G401 (cell line): Measurements from ENCODE around the gene VPS9D1. TPM values are rescaled to one million over a fixed set of nuclear protein-coding genes. Genes with fewer than 3 reads are reported as not detected.
"Not testable (repeated sequence)": the region's sequence is repeated elsewhere in the genome, so short reads cannot be mapped to it uniquely, and the experiment has no call there.

Source experiments
- DNase-seq: peaks from one replicate; pipeline ENCODE4 v3.0.0-alpha.2; 2015; ENCODE audit warnings: low spot score
- in situ Hi-C: cut with HindIII; loops from 2 replicates; pipeline ENCODE4 v1.10.0; 2016; ENCODE audit warnings: low sequenced_read_pairs, mixed read lengths
- total RNA-seq: library from RNA; depleted of rRNA; stranded (reverse); fragments of >200 nt; shearing (Covaris generic); gene quantifications from 2 replicates; pipeline ENCODE4 v1.2.3, GENCODE V29; 2014; rRNA removed

VPS9D1 gene
- total RNA-seq, 1 experiment from 2014 or later: 7.6 TPM

DNA sequence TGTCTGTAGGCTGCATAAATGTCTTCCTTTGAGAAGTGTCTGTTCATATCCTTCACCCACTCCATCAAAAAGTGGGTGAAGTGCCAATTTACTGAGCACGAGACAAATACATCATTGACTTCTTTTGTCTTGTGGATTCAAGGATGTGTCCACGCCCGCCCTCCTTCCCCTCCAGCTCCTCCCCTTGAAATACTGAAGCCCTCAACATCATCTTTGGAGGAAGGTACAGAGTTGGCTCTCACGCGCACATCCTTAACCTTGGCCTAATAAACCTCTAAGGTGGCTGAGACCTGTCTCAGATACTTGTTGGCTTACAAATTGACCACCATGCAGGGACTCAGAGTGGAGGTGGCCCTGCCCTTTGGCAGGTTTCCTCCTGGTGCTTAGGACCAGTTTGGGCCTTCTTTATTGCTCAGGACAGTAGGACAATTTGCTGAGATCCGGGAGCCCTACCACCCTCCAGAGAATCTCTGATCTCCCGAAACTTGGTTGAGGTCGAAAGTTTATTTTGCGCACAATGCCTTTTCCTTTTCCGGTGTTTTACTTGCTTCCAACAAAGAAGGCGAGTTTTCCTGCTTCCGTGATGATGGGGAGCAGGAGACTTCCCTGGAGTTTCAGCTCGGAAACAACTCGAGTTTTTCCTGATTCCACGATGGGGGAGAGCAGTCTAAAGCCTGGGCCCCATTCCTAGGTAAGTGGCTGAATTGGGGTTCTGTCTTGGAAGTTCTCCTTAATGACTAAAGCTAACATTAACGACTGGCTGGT lies 48.3 kb downstream of the VPS9D1 start:
- in situ Hi-C loops: no loop called here
- no peak for DNase-seq

DNA sequence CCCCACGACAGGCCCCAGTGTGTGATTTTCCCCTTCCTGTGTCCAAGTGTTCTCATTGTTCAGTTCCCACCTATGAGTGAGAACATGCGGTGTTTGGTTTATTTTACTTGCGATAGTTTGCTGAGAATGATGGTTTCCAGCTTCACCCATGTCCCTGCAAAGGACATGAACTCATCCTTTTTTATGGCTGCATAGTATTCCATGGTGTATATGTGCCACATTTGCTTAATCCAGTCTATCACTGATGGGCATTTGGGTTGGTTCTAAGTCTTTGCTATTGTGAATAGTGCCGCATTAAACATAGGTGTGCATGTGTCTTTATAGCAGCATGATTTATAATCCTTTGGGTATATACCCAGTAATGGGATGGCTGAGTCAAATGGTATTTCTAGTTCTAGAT lies 49.1 kb downstream of the VPS9D1 start:
- in situ Hi-C loops, DNase-seq: not testable (repeated sequence)

DNA sequence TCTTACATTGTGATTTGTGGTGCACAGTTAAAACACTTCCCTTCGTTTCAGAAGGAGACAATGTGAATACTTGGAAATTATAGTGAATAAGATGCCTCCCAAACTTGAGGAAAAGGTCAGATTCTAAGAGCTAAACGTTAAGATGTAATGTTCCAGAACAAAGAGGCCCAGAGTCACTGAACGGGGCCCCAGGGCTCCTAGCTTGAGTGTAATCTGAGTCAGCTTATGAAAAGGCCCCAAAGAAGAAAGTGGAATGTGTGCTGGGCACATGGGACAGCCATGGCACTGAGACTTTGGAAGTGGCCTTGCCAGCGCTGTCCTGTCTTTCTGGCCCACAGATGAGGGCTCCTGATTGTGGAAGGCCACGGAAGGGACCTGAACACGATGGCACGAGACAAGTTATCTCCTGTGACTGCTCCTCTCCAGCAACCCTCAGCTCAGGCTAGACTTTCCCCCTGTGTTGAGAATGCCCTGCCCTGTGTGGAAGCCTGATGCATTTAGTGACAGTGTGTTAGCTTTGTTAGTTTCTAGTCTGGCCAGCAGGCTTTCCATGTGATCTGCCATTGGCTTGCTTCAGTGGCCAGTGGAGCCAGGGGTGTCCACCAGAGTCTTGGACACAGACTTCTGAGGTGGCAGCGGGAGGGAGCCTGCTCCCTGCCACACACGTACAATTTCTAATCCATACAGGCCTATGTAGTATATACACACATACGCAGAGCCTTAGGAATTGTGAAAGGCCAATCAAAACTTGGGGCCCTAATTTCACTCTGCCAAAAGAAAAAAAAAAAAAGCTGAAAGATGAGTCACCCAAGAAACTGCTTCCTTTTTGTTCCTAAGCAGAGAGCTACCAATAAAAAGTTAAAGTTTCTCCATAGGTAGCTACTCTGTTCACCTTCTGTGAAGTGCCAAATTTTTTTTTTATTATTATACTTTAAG lies 49.9 kb downstream of the VPS9D1 start:
- DNase-seq: no peak

DNA sequence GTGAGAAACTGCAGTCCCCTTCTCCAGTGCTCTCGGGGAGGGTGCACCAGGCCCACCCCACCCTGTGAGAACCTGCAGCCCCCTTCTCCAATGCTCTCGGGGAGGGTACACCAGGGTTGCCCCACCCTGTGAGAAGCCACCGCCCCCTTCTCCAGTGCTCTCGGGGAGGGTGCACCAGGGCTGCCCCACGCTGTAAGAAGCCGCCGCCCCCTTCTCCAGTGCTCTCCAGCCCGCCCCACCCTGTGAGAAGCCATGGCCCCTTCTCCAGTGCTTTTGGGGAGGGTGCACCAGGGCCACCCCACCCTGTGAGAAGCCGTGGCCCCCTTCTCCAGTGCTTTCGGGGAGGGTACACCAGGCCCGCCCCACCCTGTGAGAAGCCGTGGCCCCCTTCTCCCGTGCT lies 50.9 kb downstream of the VPS9D1 start:
- in situ Hi-C loops: no loop called here
- no peak for DNase-seq

More for the DNA sequence above, 49.9 kb downstream of the VPS9D1 start:
- in situ Hi-C loops: no loop called here

DNA sequence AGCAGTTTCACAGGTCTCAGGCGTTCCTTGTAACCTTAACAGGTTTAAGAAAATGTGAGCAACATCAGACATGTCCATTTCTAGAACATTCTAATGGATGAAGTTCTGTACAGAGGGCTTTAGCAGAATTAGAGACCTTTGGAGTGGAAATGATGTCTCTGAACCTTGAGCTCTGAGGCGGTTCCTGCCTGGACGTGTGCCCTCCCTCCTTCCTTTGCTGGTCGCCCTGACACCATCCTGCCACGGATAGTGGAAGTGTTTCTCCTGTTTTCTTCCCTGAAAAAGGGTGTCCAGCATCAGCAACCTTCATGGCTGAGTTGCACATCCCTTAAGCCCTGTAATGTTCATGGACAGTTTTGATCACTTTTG lies 51.9 kb downstream of the VPS9D1 start:
- DNase-seq: no peak
- in situ Hi-C loops: no loop called here

GRCh38 chr16:89667633-89668032 lies 53.1 kb downstream of the VPS9D1 start:
- in situ Hi-C loops: no loop called here
- DNase-seq: no peak

DNA sequence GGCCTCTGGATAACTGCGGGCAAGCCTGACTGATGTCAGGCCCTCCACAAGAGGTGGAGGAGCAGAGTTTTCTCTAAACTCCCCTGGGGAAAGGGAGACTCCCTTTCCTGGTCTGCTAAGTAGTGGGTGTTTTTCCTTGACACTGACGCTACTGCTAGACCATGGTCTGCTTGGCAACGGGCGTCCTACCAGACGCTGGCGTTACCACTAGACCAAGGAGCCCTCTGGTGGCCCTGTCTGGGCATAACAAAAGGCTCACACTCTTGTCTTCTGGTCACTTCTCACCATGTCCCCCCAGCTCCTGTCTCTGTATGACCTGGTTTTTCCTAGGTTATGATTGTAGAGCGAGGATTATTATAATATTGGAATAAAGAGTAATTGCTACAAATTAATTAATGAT lies 53.7 kb downstream of the VPS9D1 start:
- in situ Hi-C loops: not testable (repeated sequence)
- peak; percentile 40 for DNase-seq

GRCh38 chr16:89664238-89664637 lies 56.5 kb downstream of the VPS9D1 start:
- DNase-seq, in situ Hi-C loops: not testable (repeated sequence)

- in situ Hi-C loops: no loop called here
- DNase-seq: no peak
Measured at GRCh38 chr16:89661215-89661614, 59.5 kb downstream of the VPS9D1 start.

GRCh38 chr16:89660146-89660545 lies 60.6 kb downstream of the VPS9D1 start:
- in situ Hi-C loops: no loop called here

DNA sequence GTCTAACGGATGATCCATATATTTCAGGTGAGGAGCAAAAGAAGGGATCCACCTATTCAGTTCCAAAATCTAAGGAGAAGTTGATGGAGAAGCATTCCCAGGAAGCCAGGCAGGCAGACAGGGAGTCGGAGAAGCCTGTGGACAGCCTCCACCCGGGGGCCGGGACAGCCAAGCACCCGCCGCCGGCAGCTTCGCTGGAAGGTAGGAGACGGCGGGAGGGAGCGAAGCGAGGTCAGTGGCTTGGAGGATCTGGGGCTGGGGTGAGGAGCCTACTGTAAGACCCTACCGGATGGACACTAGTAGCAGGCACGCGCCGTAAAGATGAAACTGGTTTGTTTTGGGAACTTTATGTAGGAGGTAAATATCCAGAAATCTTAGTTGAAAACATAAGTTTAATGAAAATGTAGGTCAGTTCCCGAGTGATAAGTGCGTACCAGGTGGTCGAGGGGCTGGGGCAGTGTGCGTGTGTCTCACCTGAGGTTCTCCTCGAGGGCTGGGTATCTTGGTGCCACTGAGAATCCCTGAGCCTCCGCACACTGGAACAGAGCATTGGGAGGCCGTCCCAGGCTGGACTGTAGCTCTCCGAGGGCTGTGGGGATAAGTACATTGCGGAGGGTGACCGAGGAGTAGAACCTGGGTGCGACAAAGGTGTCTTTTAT lies 62.3 kb downstream of the VPS9D1 start:
- DNase-seq: no peak
- in situ Hi-C loops: no loop called here

More at GRCh38 chr16:89660146-89660545, 60.6 kb downstream of the VPS9D1 start:
- DNase-seq: no peak

DNA sequence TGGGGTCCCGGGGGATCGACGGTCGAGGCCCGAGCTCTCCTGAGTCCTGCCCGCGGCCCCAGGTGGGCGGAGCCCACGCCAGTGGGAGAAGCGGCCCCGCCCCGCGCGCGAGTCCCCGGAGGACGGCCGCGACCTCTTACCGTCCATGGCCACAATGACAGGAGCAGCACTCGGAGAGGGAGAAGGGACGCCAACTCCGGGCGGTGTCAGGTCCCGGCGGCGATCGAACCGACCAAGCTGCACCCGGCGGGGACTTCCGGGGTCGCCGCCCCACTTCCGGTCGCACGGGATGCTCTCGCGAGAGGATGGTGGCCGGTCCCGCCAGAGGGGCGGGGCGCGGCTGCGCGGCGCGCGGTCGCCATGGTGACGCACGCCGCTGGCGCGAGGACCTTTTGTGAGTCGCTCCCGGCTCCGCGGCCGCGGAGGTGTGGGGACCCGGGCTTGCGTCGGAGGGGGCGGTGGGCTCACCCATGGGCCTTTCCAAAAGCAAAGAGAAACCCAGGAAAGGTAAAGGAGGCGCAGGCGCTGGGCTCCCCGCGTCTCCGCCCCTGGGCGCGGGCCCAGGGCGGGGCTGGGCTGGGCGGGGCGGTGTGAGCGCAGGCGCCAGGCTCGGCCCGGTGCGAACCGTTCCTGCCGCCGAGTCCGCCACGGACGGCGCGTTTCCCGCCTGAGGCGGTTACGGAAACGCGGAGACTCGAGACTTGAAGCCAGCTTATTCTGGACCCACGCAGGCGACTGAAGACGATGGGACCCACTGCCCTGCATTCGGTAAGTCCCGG lies 63.1 kb downstream of the VPS9D1 start, which contains the start of the genes CHMP1A and SPATA33:
TSS of gene CHMP1A (minus strand) at position 267 of the 779 bp plus-strand sequence. CDS start at position 147, 120 bp downstream.
TSS of gene SPATA33 (plus strand) at position 395 of the 779 bp plus-strand sequence. CDS start at position 471, 76 bp downstream.
- DNase-seq: peak; percentile 81
- in situ Hi-C loops: no loop called here

Other genes with a start within 250 kb of the VPS9D1 start
- 42.6 and 55.3 TPM in 2 replicates for gene ANKRD11, start 230.3 kb downstream of the VPS9D1 start, total RNA-seq
- gene SPG7, start 212.5 kb downstream of the VPS9D1 start, total RNA-seq: 117 and 125 TPM in 2 replicates
- 5,258 and 7,265 TPM in 2 replicates for gene RPL13, start 160.2 kb downstream of the VPS9D1 start, total RNA-seq
- 5.1 and 17.0 TPM in 2 replicates for gene CPNE7, start 145.1 kb downstream of the VPS9D1 start, total RNA-seq
- 0.55 TPM in 1 of 2 replicates, not detected in the other for gene DPEP1, start 107.3 kb downstream of the VPS9D1 start, total RNA-seq
- gene CHMP1A, start 63.2 kb downstream of the VPS9D1 start, total RNA-seq: 198 and 238 TPM in 2 replicates
- gene SPATA33, start 63.1 kb downstream of the VPS9D1 start, total RNA-seq: 2.9 and 7.3 TPM in 2 replicates
- gene CDK10, start 34.2 kb downstream of the VPS9D1 start, total RNA-seq: 57.2 and 58.8 TPM in 2 replicates
- gene SPATA2L, start 19.2 kb downstream of the VPS9D1 start, total RNA-seq: 94.8 and 114 TPM in 2 replicates
- gene ZNF276, start 639 bp upstream of the VPS9D1 start, total RNA-seq: 7.8 and 19.9 TPM in 2 replicates
- 24.0 and 36.2 TPM in 2 replicates for gene FANCA, start 95.7 kb upstream of the VPS9D1 start, total RNA-seq
- gene SPIRE2, start 107.6 kb upstream of the VPS9D1 start, total RNA-seq: 21.7 and 37.2 TPM in 2 replicates
- gene TCF25, start 152.7 kb upstream of the VPS9D1 start, total RNA-seq: 132 and 147 TPM in 2 replicates
- 17.2 and 20.1 TPM in 2 replicates for gene MC1R, start 198.0 kb upstream of the VPS9D1 start, total RNA-seq
- gene TUBB3, start 202.4 kb upstream of the VPS9D1 start, total RNA-seq: 264 and 266 TPM in 2 replicates
- gene DEF8, start 227.9 kb upstream of the VPS9D1 start, total RNA-seq: 122 and 167 TPM in 2 replicates